ENCODE results near the gene ASB18.
A peak's percentile ranks its signal among the peaks of the same experiment; 100 is the strongest.

The ASB18 gene

GRCh38 chr2:236168110-236169080 lies 95.8 kb downstream of the ASB18 start, which contains the start of gene GBX2:
TSS of gene GBX2 (minus strand) at chr2:236168386. CDS start at chr2:236167971, 415 bp downstream.
- TF ChIP-seq, protein P1, sequence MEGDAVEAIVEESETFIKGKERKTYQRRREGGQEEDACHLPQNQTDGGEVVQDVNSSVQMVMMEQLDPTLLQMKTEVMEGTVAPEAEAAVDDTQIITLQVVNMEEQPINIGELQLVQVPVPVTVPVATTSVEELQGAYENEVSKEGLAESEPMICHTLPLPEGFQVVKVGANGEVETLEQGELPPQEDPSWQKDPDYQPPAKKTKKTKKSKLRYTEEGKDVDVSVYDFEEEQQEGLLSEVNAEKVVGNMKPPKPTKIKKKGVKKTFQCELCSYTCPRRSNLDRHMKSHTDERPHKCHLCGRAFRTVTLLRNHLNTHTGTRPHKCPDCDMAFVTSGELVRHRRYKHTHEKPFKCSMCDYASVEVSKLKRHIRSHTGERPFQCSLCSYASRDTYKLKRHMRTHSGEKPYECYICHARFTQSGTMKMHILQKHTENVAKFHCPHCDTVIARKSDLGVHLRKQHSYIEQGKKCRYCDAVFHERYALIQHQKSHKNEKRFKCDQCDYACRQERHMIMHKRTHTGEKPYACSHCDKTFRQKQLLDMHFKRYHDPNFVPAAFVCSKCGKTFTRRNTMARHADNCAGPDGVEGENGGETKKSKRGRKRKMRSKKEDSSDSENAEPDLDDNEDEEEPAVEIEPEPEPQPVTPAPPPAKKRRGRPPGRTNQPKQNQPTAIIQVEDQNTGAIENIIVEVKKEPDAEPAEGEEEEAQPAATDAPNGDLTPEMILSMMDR (IDR thresholded peaks at IDR 0.05; ENCODE audit: low read depth, low read length, missing control alignments) = no peak
- no peak for DNase-seq (ENCODE audit: low read depth)
- peak within 1 kb of the TSS; percentile 50 for H3K4me3 ChIP-seq (ENCODE audit: low read depth, low read length)
- in situ Hi-C loops (cut with HindIII; ENCODE audit: low sequenced_read_pairs) = no loop called here

GRCh38 chr2:236167297-236168109 lies 96.7 kb downstream of the ASB18 start:
- in situ Hi-C loops (cut with HindIII; ENCODE audit: low sequenced_read_pairs) = no loop called here
- TF ChIP-seq, protein P1 (IDR thresholded peaks at IDR 0.05; ENCODE audit: low read depth, low read length, missing control alignments) = peak; percentile 47
- H3K4me3 ChIP-seq (ENCODE audit: low read depth, low read length) = peak overlapping the region; percentile 50
- no peak for DNase-seq (ENCODE audit: low read depth)

- peak overlapping the region; percentile 50 for H3K4me3 ChIP-seq (ENCODE audit: low read depth, low read length)
- in situ Hi-C loops (cut with HindIII; ENCODE audit: low sequenced_read_pairs) = no loop called here
- TF ChIP-seq, protein P1 (IDR thresholded peaks at IDR 0.05; ENCODE audit: low read depth, low read length, missing control alignments) = no peak
- DNase-seq (ENCODE audit: low read depth) = no peak
Measured at GRCh38 chr2:236166796-236167296, 97.4 kb downstream of the ASB18 start.

- in situ Hi-C loops (cut with HindIII; ENCODE audit: low sequenced_read_pairs) = no loop called here
- TF ChIP-seq, protein P1 (IDR thresholded peaks at IDR 0.05; ENCODE audit: low read depth, low read length, missing control alignments) = no peak
- DNase-seq (ENCODE audit: low read depth) = no peak
- H3K4me3 ChIP-seq (ENCODE audit: low read depth, low read length) = peak overlapping the region; percentile 50
Measured at GRCh38 chr2:236165842-236166795, 98.1 kb downstream of the ASB18 start.

DNA sequence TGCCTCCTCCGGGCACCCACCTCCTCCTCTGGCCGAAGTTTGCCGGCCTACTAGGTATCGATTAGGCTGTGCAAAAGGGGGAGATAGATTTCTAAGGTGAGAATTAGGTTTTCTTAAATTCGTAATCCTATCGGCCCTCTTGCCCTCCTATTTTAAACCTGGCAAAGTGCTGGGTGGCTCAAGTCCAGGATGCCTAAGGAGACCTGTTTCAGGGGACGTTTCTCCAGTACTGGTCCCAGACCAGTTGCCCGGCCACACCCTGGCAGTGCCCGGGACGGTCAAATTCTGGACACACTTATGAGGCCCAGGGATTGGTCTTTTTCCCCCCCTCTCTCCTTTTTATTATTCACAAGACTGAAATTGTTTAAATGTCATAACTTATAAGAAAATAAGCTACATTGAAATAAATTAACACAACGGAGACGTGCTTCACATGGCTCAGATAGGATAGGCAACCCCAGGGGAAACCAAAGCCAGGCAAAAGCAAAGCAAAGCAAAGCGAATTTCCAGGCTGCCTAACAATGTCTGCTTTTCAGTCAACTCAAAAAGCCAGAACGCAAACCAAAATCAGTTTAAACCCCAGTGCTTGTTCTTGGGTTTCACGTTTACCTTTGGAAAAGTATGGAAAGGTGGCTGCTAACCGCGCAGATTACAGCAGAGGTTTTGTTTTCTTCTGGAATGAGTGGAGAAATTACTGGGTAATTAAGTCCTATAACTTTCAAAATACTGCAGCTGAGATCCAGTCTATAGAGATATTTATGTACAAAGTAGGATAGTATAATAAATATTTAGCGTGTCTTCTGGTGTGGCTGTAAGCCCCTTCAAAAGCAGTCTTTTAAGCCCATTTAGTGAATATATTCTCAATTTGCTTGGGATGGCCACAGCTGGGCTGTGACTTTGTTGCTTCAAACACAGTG lies 99.0 kb downstream of the ASB18 start:
- peak overlapping the region; percentile 50 for H3K4me3 ChIP-seq (ENCODE audit: low read depth, low read length)
- in situ Hi-C loops (cut with HindIII; ENCODE audit: low sequenced_read_pairs) = no loop called here
- TF ChIP-seq, protein P1 (IDR thresholded peaks at IDR 0.05; ENCODE audit: low read depth, low read length, missing control alignments) = no peak
- no peak for DNase-seq (ENCODE audit: low read depth)
